Iris pigment epithelial cell (primary cell): ENCODE measurements around the gene NCAM1.
A peak's percentile ranks its signal among the peaks of the same experiment; 100 is the strongest.
"Not testable (repeated sequence)": the region's sequence is repeated elsewhere in the genome, so short reads cannot be mapped to it uniquely, and the experiment has no call there.

Source experiments
- DNase-seq: peaks from one replicate; pipeline ENCODE4 v3.0.0-alpha.2; 2011; ENCODE audit warnings: low read depth

NCAM1 gene

GRCh38 chr11:112961146-112961668, at the start of gene NCAM1:
Gene NCAM1 (plus strand): TSS chr11:112961420.
- peak; percentile 97 for DNase-seq

- no peak for DNase-seq
Measured at GRCh38 chr11:112922606-112923005, 38.6 kb upstream of the NCAM1 start.

GRCh38 chr11:112924836-112925235, 36.4 kb upstream of the NCAM1 start:
- DNase-seq: not testable (repeated sequence)

- peak; percentile 8 for DNase-seq
Measured at GRCh38 chr11:112925516-112926310, 35.5 kb upstream of the NCAM1 start.

- DNase-seq: peak; percentile 20
Measured at GRCh38 chr11:112928136-112928535, 33.1 kb upstream of the NCAM1 start.

GRCh38 chr11:112929432-112929831, 31.8 kb upstream of the NCAM1 start:
- DNase-seq: no peak

GRCh38 chr11:112931703-112932102, 29.5 kb upstream of the NCAM1 start:
- no peak for DNase-seq

- DNase-seq: peak; percentile 3
Measured at GRCh38 chr11:112932593-112932992, 28.6 kb upstream of the NCAM1 start.

- no peak for DNase-seq
Measured at GRCh38 chr11:112933970-112934369, 27.2 kb upstream of the NCAM1 start.

- DNase-seq: no peak
Measured at GRCh38 chr11:112941104-112941503, 20.1 kb upstream of the NCAM1 start.

- no peak for DNase-seq
Measured at GRCh38 chr11:112942966-112943643, 18.1 kb upstream of the NCAM1 start.

- DNase-seq: no peak
Measured at GRCh38 chr11:112946866-112947265, 14.4 kb upstream of the NCAM1 start.

GRCh38 chr11:112949781-112950575, 11.2 kb upstream of the NCAM1 start:
- DNase-seq: no peak

GRCh38 chr11:112958670-112959069, 2.5 kb upstream of the NCAM1 start:
- peak; percentile 66 for DNase-seq

- DNase-seq: peak; percentile 23
Measured at GRCh38 chr11:112961751-112962578, 745 bp downstream of the NCAM1 start.

- DNase-seq: peak; percentile 47
Measured at GRCh38 chr11:112962579-112963367, 1.6 kb downstream of the NCAM1 start.

GRCh38 chr11:112963368-112963955, 2.2 kb downstream of the NCAM1 start:
- DNase-seq: no peak

- DNase-seq: no peak
Measured at GRCh38 chr11:112965656-112966055, 4.4 kb downstream of the NCAM1 start.

GRCh38 chr11:112966561-112966960, 5.3 kb downstream of the NCAM1 start:
- no peak for DNase-seq

GRCh38 chr11:112967082-112967481, 5.9 kb downstream of the NCAM1 start:
- no peak for DNase-seq
